ENCODE data around the gene GDF2.

GDF2 gene

GRCh38 chr10:47335906-47336305 is 13.7 kb downstream of the GDF2 start:
- no peak for DNase-seq

GRCh38 chr10:47336387-47337134 is 14.3 kb downstream of the GDF2 start:
- DNase-seq: no peak

GRCh38 chr10:47337310-47337709 is 15.1 kb downstream of the GDF2 start:
- no peak for DNase-seq

GRCh38 chr10:47339186-47339735 is 17.0 kb downstream of the GDF2 start:
- DNase-seq: no peak

GRCh38 chr10:47339759-47340607 is 17.7 kb downstream of the GDF2 start:
- DNase-seq: no peak

- DNase-seq: peak; percentile 17
Observed at GRCh38 chr10:47340608-47341170, 18.4 kb downstream of the GDF2 start.

GRCh38 chr10:47344996-47345870 is 23.0 kb downstream of the GDF2 start:
- DNase-seq: no peak

- peak; percentile 15 for DNase-seq
Observed at GRCh38 chr10:47346581-47347302, 24.5 kb downstream of the GDF2 start.

GRCh38 chr10:47347303-47347675 is 25.0 kb downstream of the GDF2 start:
- no peak for DNase-seq

GRCh38 chr10:47348138-47348651 is 25.9 kb downstream of the GDF2 start, which contains the start of gene RBP3:
RBP3 (plus strand) TSS chr10:47348363; CDS start chr10:47348485, 122 bp downstream.
- no peak for DNase-seq

GRCh38 chr10:47348661-47349470 is 26.6 kb downstream of the GDF2 start:
- no peak for DNase-seq

- no peak for DNase-seq
Observed at GRCh38 chr10:47349516-47349915, 27.3 kb downstream of the GDF2 start.

GRCh38 chr10:47349941-47350371 is 27.7 kb downstream of the GDF2 start:
- no peak for DNase-seq

GRCh38 chr10:47350671-47351640 is 28.7 kb downstream of the GDF2 start:
- DNase-seq: no peak

- DNase-seq: no peak
Observed at GRCh38 chr10:47351899-47352815, 29.9 kb downstream of the GDF2 start.

- no peak for DNase-seq
Observed at GRCh38 chr10:47353351-47353750, 31.1 kb downstream of the GDF2 start.

- no peak for DNase-seq
Observed at GRCh38 chr10:47354165-47354564, 31.9 kb downstream of the GDF2 start.

- DNase-seq: no peak
Observed at GRCh38 chr10:47354900-47355299, 32.6 kb downstream of the GDF2 start.
